Measurements from ENCODE around the gene FXYD6.

FXYD6 gene

GRCh38 chr11:117859488-117860112 is 16.9 kb downstream of the FXYD6 start:
- no peak for DNase-seq (ENCODE audit: low spot score)
- no peak for TF ChIP-seq CTCF (IDR thresholded peaks at IDR 0.05; ENCODE audit: extremely low read depth, insufficient read depth, missing control alignments)
- in situ Hi-C loops (cut with MboI; ENCODE audit: low pct_unique_long_range_greater_than_20kb, low sequenced_read_pairs, unreplicated experiment) = loop anchor here (10.0 kb wide), 2 partner anchors 85 to 195 kb away; no protein-coding TSS in a partner anchor

GRCh38 chr11:117859061-117859460 is 17.4 kb downstream of the FXYD6 start:
- in situ Hi-C loops (cut with MboI; ENCODE audit: low pct_unique_long_range_greater_than_20kb, low sequenced_read_pairs, unreplicated experiment) = loop anchor here (10.0 kb wide), 2 partner anchors 86 to 196 kb away; no protein-coding TSS in a partner anchor
- no peak for DNase-seq (ENCODE audit: low spot score)
- TF ChIP-seq CTCF (IDR thresholded peaks at IDR 0.05; ENCODE audit: extremely low read depth, insufficient read depth, missing control alignments) = no peak

GRCh38 chr11:117857734-117858414 is 18.6 kb downstream of the FXYD6 start:
- TF ChIP-seq CTCF (IDR thresholded peaks at IDR 0.05; ENCODE audit: extremely low read depth, insufficient read depth, missing control alignments) = no peak
- in situ Hi-C loops (cut with MboI; ENCODE audit: low pct_unique_long_range_greater_than_20kb, low sequenced_read_pairs, unreplicated experiment) = loop anchor here (10.0 kb wide), 2 partner anchors 87 to 197 kb away; no protein-coding TSS in a partner anchor

GRCh38 chr11:117855912-117856651 is 20.4 kb downstream of the FXYD6 start:
- DNase-seq (ENCODE audit: low spot score) = no peak
- in situ Hi-C loops (cut with MboI; ENCODE audit: low pct_unique_long_range_greater_than_20kb, low sequenced_read_pairs, unreplicated experiment) = loop anchor here (10.0 kb wide), 2 partner anchors 89 to 199 kb away; no protein-coding TSS in a partner anchor
- no peak for TF ChIP-seq CTCF (IDR thresholded peaks at IDR 0.05; ENCODE audit: extremely low read depth, insufficient read depth, missing control alignments)

More at GRCh38 chr11:117857734-117858414, 18.6 kb downstream of the FXYD6 start:
- no peak for DNase-seq (ENCODE audit: low spot score)

GRCh38 chr11:117855186-117855845 is 21.1 kb downstream of the FXYD6 start:
- no peak for DNase-seq (ENCODE audit: low spot score)
- in situ Hi-C loops (cut with MboI; ENCODE audit: low pct_unique_long_range_greater_than_20kb, low sequenced_read_pairs, unreplicated experiment) = loop anchor here (10.0 kb wide), 2 partner anchors 89 to 199 kb away; no protein-coding TSS in a partner anchor
- no peak for TF ChIP-seq CTCF (IDR thresholded peaks at IDR 0.05; ENCODE audit: extremely low read depth, insufficient read depth, missing control alignments)

- no peak for DNase-seq (ENCODE audit: low spot score)
- in situ Hi-C loops (cut with MboI; ENCODE audit: low pct_unique_long_range_greater_than_20kb, low sequenced_read_pairs, unreplicated experiment) = loop anchor here (10.0 kb wide), 2 partner anchors 92 to 202 kb away; no protein-coding TSS in a partner anchor
- TF ChIP-seq CTCF (IDR thresholded peaks at IDR 0.05; ENCODE audit: extremely low read depth, insufficient read depth, missing control alignments) = no peak
These were observed 24.1 kb downstream of the FXYD6 start for GRCh38 chr11:117852309-117852708.

Data from GM13977 (cell line).